Left lung (tissue), 10 donors: ENCODE measurements around the gene EBF3. TPM values are rescaled to one million over a fixed set of nuclear protein-coding genes. Genes with fewer than 3 reads are reported as not detected.

Experiments used
- ATAC-seq: fragments of 200-7000 bp; cut with Tn5 transposase; one replicate; pipeline ENCODE4 v1.9.1; 2020; ENCODE audit warnings: moderate library complexity
- DNase-seq, 4 donors: peaks; one replicate each; pipeline ENCODE4 v3.0.0-alpha.2; 2013 to 2020
- H3K27ac ChIP-seq, 2 donors: fragments of 200-600 bp; sonication (generic) in 1 of 2; one replicate each; pipeline versions ENCODE4 v1.5.0 to v1.8.0; 2020 to 2021
- H3K27me3 ChIP-seq, 2 donors: fragments of 200-600 bp; sonication (generic) in 1 of 2; one replicate each; pipeline versions ENCODE4 v1.5.0 to v1.8.0; 2020 to 2021
- H3K36me3 ChIP-seq, 2 donors: fragments of 200-600 bp; sonication (generic) in 1 of 2; one replicate each; pipeline versions ENCODE4 v1.5.0 to v1.8.0; 2020 to 2021
- H3K4me1 ChIP-seq, 2 donors: fragments of 200-600 bp; one replicate each; pipeline ENCODE4 v1.8.0; 2021
- H3K4me3 ChIP-seq, 2 donors: fragments of 200-600 bp; sonication (generic) in 1 of 2; one replicate each; pipeline versions ENCODE4 v1.5.0 to v1.8.0; 2020 to 2021; ENCODE audit warnings: mild to moderate bottlenecking in 1 of 2
- H3K9me3 ChIP-seq, 2 donors: fragments of 200-600 bp; sonication (generic) in 1 of 2; one replicate each; pipeline versions ENCODE4 v1.5.0 to v1.8.0; 2020 to 2021
- intact Hi-C, 2 donors: fragments of 100-400 bp; cut with DNase I; formaldehyde crosslinking; loops; one replicate each; pipeline versions ENCODE4 v1.11.2 to v1.14.2; 2022
- polyA plus RNA-seq, 6 donors: library from polyadenylated mRNA; unstranded; fragments of 120-200 nt; gene quantifications; one replicate each; pipeline ENCODE4 v1.2.1, GENCODE V29; 2013; ENCODE audit not compliant: insufficient read length in 6 of 6
- total RNA-seq, 2 donors: library from RNA; stranded (reverse); fragmentation: NEBNext Ultra II Directional; extraction: Animal tissue kit (Norgen Biotek cat#: 25700); gene quantifications; one replicate each; pipeline ENCODE4 v1.2.1, GENCODE V29; 2021
- TF ChIP-seq, protein P1 (sequence below), 2 donors: fragments of 200-600 bp; sonication (generic) in 1 of 2; IDR thresholded peaks; one replicate each; pipeline versions ENCODE4 v1.5.0 to v1.8.0; 2021; ENCODE audit warnings: antibody characterized with exemption in 2 of 2
- donor health status: DM: no; HTN: yes; CAD: no.
- donor health status: DM: no; HTN: no; CAD: no.

The EBF3 gene
- total and polyA plus RNA-seq, 8 donors = 0.10 to 2.0 (median 1.4) TPM; not detected in 1

DNA sequence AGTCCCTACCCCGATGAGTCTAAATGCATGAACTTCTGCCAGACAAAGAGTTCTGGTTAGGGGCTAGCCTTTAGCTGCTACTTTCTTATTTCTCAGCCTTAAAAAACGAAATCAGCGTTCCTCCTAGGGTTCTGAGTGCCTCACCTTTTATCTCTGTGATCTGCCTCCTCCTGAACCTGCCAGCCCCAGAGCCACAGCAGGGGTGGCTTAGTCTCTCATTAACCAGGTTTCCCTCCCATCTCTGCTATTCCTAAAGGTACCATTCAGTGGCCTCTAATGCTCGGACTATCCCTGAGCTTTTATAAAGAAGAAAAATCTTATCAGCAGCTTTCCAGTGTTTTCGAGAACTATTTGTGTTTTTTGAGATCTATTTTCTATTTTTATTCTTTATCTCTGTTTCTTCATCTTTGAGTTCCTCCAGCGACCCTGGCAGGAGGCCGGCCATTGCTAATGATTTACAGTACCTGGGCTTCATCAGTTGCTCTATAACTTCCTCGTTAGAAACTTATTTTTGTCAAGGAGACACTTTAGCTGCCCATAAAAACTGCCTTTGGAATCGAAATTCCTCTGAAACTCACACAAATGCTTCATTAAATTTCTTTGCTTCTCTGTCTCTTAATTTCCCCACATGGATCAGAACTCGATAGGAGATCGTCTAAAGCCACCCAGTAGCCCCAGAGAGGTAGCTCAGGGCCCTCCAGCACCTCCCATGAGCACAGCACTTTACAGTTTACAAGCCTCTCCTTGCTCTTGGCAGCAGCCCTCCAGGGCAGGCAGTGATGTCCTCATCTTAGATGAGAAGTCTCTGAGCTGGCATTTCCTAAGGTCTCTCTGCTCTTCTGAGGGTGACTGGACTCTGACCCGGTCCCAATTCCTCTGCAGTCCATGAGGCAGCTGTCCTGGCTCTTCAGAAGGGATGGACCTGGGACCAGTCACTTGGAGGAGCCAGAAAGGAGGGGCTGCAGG is 149.1 kb downstream of the EBF3 start:
- ATAC-seq (no peak), DNase-seq (no peak)
- H3K4me3 ChIP-seq = no peak overlapping the region
- no peaks in the 10 kb centered on the region for H3K36me3 ChIP-seq
- peaks cover 0 to 6% of the 10 kb centered on the region in 2 donors for H3K9me3 ChIP-seq
- intact Hi-C loops = no loop called here
- TF ChIP-seq, protein P1, sequence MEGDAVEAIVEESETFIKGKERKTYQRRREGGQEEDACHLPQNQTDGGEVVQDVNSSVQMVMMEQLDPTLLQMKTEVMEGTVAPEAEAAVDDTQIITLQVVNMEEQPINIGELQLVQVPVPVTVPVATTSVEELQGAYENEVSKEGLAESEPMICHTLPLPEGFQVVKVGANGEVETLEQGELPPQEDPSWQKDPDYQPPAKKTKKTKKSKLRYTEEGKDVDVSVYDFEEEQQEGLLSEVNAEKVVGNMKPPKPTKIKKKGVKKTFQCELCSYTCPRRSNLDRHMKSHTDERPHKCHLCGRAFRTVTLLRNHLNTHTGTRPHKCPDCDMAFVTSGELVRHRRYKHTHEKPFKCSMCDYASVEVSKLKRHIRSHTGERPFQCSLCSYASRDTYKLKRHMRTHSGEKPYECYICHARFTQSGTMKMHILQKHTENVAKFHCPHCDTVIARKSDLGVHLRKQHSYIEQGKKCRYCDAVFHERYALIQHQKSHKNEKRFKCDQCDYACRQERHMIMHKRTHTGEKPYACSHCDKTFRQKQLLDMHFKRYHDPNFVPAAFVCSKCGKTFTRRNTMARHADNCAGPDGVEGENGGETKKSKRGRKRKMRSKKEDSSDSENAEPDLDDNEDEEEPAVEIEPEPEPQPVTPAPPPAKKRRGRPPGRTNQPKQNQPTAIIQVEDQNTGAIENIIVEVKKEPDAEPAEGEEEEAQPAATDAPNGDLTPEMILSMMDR (IDR thresholded peaks at IDR 0.05) = no peak
- no peak overlapping the region for H3K27ac ChIP-seq
- no peaks in the 10 kb centered on the region for H3K4me1 ChIP-seq
- peaks cover 0 to 13% of the 10 kb centered on the region in 2 donors for H3K27me3 ChIP-seq

DNA sequence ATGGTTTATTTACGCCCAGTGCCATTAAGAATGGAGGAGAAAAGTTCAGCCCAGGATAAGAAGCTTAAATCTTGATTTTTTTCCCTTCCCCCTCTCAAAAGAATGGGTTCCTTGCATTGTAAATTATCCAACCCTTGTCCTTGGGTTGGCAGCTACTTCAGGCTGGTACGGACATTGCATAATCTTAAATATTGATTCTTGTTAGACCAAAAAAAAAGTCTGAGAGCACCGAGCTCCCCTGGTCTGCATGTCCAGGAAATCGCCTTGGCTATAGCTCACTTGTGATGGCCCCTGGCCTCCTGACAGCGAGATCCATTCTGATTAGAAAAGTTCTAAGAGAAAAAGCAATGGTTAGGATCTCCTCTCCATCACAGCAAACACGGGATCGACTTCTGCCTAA is 151.7 kb downstream of the EBF3 start:
- Histone ChIP-seq H3K36me3 (no peaks in the 10 kb centered on the region), H3K4me3 (no peak overlapping the region), H3K27me3 (peaks cover 0 to 13% of the 10 kb centered on the region in 2 donors), H3K27ac (no peak overlapping the region), H3K4me1 (no peaks in the 10 kb centered on the region), H3K9me3 (peaks cover 0 to 3% of the 10 kb centered on the region in 2 donors)
- TF ChIP-seq, protein P1 (IDR thresholded peaks at IDR 0.05) = no peak
- intact Hi-C loops = no loop called here
- ATAC-seq (no peak), DNase-seq (no peak)

DNA sequence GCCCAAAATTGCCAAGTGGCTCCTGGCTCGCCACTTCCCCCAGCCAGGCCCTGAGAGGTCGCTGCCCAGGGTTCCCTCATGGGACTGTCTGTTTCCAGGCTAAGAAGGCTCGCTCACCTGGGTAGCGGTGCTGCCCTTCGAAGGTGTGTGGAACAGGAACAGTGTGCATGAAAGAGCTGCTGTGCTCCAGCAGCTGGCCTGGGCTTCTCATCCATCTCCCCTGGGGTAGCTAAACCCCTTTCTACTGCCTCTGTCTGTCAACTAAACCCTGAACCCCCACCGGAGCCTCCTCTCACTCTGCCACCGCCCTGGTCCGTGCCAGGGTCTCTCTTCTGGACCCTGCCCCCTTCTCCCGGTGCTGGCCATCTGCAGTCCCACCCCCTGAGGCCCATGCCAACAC is 152.9 kb downstream of the EBF3 start:
- peaks cover 0 to 13% of the 10 kb centered on the region in 2 donors for H3K27me3 ChIP-seq
- H3K36me3 ChIP-seq = no peaks in the 10 kb centered on the region
- no peak overlapping the region for H3K4me3 ChIP-seq
- DNase-seq (no peak), ATAC-seq (no peak)
- H3K4me1 ChIP-seq = no peaks in the 10 kb centered on the region
- H3K27ac ChIP-seq = no peak overlapping the region
- peaks cover 0 to 7% of the 10 kb centered on the region in 2 donors for H3K9me3 ChIP-seq
- intact Hi-C loops = no loop called here
- TF ChIP-seq, protein P1 (IDR thresholded peaks at IDR 0.05) = no peak

DNA sequence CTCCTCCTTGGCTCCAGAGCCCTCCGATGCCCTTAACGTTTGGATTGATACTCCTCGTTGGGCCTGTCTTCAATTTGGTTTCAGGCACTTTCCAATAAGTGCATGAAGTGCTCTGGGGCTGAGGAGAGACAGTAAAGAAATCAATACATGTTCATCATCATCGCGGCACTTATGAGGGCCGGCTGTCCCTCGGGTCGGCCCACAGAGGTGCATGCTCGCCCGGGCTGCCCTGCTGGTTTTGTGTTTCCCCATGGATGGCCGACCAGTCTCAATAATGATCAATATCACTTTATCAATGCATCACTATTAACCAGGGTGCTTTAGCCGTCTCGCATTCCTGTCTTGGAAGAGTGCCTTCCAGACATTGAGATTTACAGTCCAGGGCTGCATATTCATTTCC is 154.2 kb downstream of the EBF3 start:
- intact Hi-C loops = no loop called here
- H3K4me1 ChIP-seq = no peaks in the 10 kb centered on the region
- H3K27ac ChIP-seq = no peak overlapping the region
- no peak overlapping the region for H3K4me3 ChIP-seq
- DNase-seq = no peak
- no peaks in the 10 kb centered on the region for H3K36me3 ChIP-seq
- ATAC-seq = no peak
- TF ChIP-seq, protein P1 (IDR thresholded peaks at IDR 0.05) = no peak
- peaks cover 0 to 19% of the 10 kb centered on the region in 2 donors for H3K9me3 ChIP-seq
- peaks cover 0 to 13% of the 10 kb centered on the region in 2 donors for H3K27me3 ChIP-seq

DNA sequence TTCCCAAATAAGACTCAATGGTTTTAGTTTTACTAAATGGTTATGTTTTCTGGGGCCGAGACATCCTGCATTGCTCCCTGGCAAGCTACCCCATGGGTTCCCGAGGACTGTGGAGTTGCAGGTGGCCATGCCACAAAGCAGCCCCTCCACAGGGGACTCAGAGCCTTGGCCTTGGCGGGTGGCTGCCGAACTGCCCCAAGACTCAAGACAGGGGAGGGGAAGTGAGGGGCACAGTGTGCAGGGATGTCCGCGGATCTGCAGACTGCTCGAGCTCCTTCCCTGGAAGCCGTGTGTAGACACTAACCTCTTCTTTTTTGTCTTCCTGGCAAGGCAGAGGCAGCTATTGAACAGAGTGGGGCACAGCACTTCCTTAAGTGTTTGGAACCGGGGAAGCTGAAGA is 154.6 kb downstream of the EBF3 start:
- no peak for DNase-seq
- TF ChIP-seq, protein P1 (IDR thresholded peaks at IDR 0.05) = no peak
- Histone ChIP-seq H3K27me3 (peaks cover 0 to 13% of the 10 kb centered on the region in 2 donors), H3K27ac (no peak overlapping the region), H3K4me1 (no peaks in the 10 kb centered on the region), H3K36me3 (no peaks in the 10 kb centered on the region), H3K4me3 (no peak overlapping the region), H3K9me3 (peaks cover 0 to 23% of the 10 kb centered on the region in 2 donors)
- no peak for ATAC-seq
- intact Hi-C loops = no loop called here
